ENCODE measurements around the gene IFFO2. TPM values are rescaled to one million over a fixed set of nuclear protein-coding genes. Genes with fewer than 3 reads are reported as not detected.

Gene IFFO2
- total and polyA plus RNA-seq, 4 donors = 0.88 to 7.4 (median 3.0) TPM

DNA sequence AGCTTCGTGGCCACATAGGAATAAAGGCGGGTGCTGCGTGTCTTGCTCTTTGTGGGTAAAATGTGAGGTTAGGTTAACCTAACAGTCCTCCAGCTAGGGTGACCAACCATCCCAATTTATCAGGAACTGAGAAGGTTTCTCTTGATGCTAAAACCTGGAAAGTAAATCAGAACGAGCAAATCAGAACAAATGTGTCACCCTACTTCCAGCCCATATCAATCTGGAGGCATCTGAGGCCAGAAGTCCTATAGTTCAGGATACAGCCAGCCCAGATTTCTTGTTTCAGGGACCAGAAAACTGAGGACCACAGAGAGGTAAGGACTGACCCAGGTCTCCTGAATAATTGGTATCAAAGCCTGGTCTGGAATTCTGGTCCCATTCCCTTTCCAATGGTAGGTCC, 3.1 kb upstream of the IFFO2 start:
- DNase-seq (ENCODE audit: low spot score) = no peak
- Histone ChIP-seq H3K27ac (ENCODE audit: low read depth in 1 of 2, low read length in 2 of 2) (no peak overlapping the region), H3K4me1 (ENCODE audit: control insufficient read depth in 4 of 4, insufficient read depth in 4 of 4, low read length in 3 of 4) (peaks cover 3 to 20% (median 9%) of the 10 kb centered on the region in 4 donors), H3K27me3 (ENCODE audit: control insufficient read depth in 4 of 4, insufficient read depth in 4 of 4, low read length in 3 of 4) (no peaks in the 10 kb centered on the region), H3K4me3 (ENCODE audit: low read depth in 1 of 3, low read length in 3 of 3) (no peak overlapping the region), H3K9ac (ENCODE audit: low read depth in 1 of 2, low read length in 2 of 2) (no peak overlapping the region), H3K9me3 (ENCODE audit: control insufficient read depth in 4 of 4, low read length in 3 of 4) (no peaks in the 10 kb centered on the region), H3K36me3 (ENCODE audit: control insufficient read depth in 4 of 4, insufficient read depth in 3 of 4, low read depth in 1 of 4, low read length in 3 of 4) (no peaks in the 10 kb centered on the region)
- TF ChIP-seq, protein P1, sequence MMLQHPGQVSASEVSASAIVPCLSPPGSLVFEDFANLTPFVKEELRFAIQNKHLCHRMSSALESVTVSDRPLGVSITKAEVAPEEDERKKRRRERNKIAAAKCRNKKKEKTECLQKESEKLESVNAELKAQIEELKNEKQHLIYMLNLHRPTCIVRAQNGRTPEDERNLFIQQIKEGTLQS (IDR thresholded peaks at IDR 0.05) = no peak
- no peak for TF ChIP-seq SP1 (IDR thresholded peaks at IDR 0.05)
- no peak for TF ChIP-seq FOXA2 (IDR thresholded peaks at IDR 0.05)
- no peak for TF ChIP-seq GABPA (IDR thresholded peaks at IDR 0.05 in 1 of 2, conservative IDR thresholded peaks at IDR 0.05 in 1 of 2)
- TF ChIP-seq EGR1 (IDR thresholded peaks at IDR 0.05; ENCODE audit: low read depth in 2 of 2) = no peak
- TF ChIP-seq CTCF (IDR thresholded peaks at IDR 0.05; ENCODE audit: low read depth, low read length, missing input control) = no peak
- no peak for TF ChIP-seq JUND (IDR thresholded peaks at IDR 0.05)
- TF ChIP-seq, protein P2, sequence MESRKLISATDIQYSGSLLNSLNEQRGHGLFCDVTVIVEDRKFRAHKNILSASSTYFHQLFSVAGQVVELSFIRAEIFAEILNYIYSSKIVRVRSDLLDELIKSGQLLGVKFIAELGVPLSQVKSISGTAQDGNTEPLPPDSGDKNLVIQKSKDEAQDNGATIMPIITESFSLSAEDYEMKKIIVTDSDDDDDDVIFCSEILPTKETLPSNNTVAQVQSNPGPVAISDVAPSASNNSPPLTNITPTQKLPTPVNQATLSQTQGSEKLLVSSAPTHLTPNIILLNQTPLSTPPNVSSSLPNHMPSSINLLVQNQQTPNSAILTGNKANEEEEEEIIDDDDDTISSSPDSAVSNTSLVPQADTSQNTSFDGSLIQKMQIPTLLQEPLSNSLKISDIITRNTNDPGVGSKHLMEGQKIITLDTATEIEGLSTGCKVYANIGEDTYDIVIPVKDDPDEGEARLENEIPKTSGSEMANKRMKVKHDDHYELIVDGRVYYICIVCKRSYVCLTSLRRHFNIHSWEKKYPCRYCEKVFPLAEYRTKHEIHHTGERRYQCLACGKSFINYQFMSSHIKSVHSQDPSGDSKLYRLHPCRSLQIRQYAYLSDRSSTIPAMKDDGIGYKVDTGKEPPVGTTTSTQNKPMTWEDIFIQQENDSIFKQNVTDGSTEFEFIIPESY (IDR thresholded peaks at IDR 0.05) = no peak
- TF ChIP-seq, protein P3, sequence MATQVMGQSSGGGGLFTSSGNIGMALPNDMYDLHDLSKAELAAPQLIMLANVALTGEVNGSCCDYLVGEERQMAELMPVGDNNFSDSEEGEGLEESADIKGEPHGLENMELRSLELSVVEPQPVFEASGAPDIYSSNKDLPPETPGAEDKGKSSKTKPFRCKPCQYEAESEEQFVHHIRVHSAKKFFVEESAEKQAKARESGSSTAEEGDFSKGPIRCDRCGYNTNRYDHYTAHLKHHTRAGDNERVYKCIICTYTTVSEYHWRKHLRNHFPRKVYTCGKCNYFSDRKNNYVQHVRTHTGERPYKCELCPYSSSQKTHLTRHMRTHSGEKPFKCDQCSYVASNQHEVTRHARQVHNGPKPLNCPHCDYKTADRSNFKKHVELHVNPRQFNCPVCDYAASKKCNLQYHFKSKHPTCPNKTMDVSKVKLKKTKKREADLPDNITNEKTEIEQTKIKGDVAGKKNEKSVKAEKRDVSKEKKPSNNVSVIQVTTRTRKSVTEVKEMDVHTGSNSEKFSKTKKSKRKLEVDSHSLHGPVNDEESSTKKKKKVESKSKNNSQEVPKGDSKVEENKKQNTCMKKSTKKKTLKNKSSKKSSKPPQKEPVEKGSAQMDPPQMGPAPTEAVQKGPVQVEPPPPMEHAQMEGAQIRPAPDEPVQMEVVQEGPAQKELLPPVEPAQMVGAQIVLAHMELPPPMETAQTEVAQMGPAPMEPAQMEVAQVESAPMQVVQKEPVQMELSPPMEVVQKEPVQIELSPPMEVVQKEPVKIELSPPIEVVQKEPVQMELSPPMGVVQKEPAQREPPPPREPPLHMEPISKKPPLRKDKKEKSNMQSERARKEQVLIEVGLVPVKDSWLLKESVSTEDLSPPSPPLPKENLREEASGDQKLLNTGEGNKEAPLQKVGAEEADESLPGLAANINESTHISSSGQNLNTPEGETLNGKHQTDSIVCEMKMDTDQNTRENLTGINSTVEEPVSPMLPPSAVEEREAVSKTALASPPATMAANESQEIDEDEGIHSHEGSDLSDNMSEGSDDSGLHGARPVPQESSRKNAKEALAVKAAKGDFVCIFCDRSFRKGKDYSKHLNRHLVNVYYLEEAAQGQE (IDR thresholded peaks at IDR 0.05) = no peak
- TF ChIP-seq RAD21 (IDR thresholded peaks at IDR 0.05) = no peak
- TF ChIP-seq MAX (IDR thresholded peaks at IDR 0.05) = no peak
- TF ChIP-seq NR2F2 (IDR thresholded peaks at IDR 0.05) = no peak
- no peak for TF ChIP-seq HNF4A (conservative IDR thresholded peaks at IDR 0.05)
- no peak for TF ChIP-seq TAF1 (conservative IDR thresholded peaks at IDR 0.05)
- TF ChIP-seq HNF4G (IDR thresholded peaks at IDR 0.05) = no peak
- TF ChIP-seq RXRA (IDR thresholded peaks at IDR 0.05) = no peak
- no peak for TF ChIP-seq YY1 (IDR thresholded peaks at IDR 0.05)
- TF ChIP-seq FOXA1 (IDR thresholded peaks at IDR 0.05) = no peak
- whole genome bisulfite sequencing = 91% methylated on average over 4 of the region's 4 CpGs

Measured in liver (tissue), 9 donors.